OCI-LY3 (cell line): ENCODE data around the gene MMP7.

Experiments used
- EZH2phosphoT487 ChIP-seq: fragments of 200-600 bp; shearing (Covaris generic); IDR thresholded peaks from 2 replicates; pipeline ENCODE4 v1.6.1; 2018; ENCODE audit warnings: antibody characterized with exemption, mixed run types, low read depth
- TF ChIP-seq, protein P1 (sequence below): fragments of 200-600, 300-600 bp; sonication (generic); IDR thresholded peaks from 2 replicates; pipeline ENCODE4 v1.5.1; 2014; ENCODE audit warnings: antibody characterized with exemption, low read length, low read depth

DNA sequence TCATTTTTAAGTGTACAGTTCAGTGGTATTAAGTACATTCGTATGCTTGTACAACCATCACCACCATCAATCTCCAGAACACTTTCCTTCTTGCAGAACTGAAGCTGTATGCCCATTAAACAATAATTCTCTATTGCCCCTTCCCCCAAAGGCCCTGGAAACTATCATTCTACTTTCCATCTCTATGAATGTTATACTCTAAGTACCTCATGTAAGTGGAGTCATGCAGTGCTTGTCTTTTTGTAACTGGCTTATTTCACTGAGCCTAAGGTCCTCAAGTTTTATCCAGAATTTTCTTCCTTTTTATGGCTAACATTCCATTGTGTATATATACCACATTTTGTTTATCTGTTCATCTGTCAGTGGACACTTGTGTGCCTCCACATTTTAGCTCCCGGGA lies 29.7 kb downstream of the MMP7 start:
- TF ChIP-seq, protein P1, sequence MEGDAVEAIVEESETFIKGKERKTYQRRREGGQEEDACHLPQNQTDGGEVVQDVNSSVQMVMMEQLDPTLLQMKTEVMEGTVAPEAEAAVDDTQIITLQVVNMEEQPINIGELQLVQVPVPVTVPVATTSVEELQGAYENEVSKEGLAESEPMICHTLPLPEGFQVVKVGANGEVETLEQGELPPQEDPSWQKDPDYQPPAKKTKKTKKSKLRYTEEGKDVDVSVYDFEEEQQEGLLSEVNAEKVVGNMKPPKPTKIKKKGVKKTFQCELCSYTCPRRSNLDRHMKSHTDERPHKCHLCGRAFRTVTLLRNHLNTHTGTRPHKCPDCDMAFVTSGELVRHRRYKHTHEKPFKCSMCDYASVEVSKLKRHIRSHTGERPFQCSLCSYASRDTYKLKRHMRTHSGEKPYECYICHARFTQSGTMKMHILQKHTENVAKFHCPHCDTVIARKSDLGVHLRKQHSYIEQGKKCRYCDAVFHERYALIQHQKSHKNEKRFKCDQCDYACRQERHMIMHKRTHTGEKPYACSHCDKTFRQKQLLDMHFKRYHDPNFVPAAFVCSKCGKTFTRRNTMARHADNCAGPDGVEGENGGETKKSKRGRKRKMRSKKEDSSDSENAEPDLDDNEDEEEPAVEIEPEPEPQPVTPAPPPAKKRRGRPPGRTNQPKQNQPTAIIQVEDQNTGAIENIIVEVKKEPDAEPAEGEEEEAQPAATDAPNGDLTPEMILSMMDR: no peak
- TF ChIP-seq EZH2phosphoT487: no peak
